GM12878 (cell line): Measurements from ENCODE around the gene PTPRN2. TPM values are rescaled to one million over a fixed set of nuclear protein-coding genes. Genes with fewer than 3 reads are reported as not detected.

Experiments
- ATAC-seq: fragments of 200-7000 bp; cut with Tn5 transposase; 3 replicates; pipeline ENCODE4 v1.9.1; 2020; ENCODE audit warnings: mild to moderate bottlenecking, moderate library complexity
- BruUV-seq: library from RNA; stranded (reverse); fragments of 400-500 nt; replicated peaks from 2 replicates; lab custom pipeline; 2021; lab: Mats Ljungman, UMichigan
- CTCF ChIA-PET: fragments of 300-600 bp; sonication (Branson Sonifier 250); formaldehyde crosslinking; extraction: SDS; loops from one replicate; lab custom pipeline; 2021; ENCODE audit warnings: inconsistent platforms; lab: Yijun Ruan, JAX
- POLR2A ChIA-PET: fragments of 350-600 bp; formaldehyde crosslinking; extraction: SDS; loops from one replicate; lab custom pipeline; 2021; ENCODE audit warnings: inconsistent platforms; lab: Charles Lee
- RAD21 ChIA-PET: fragments of 300-600 bp; sonication (Branson Sonifier 250); formaldehyde crosslinking; loops from one replicate; lab custom pipeline; 2023; ENCODE audit warnings: antibody characterized with exemption; ENCODE audit not compliant: unreplicated experiment; lab: Charles Lee
- SMC1A ChIA-PET: fragments of 300-600 bp; sonication (Branson Sonifier 250); formaldehyde crosslinking; loops from one replicate; lab custom pipeline; 2023; ENCODE audit not compliant: unreplicated experiment, uncharacterized antibody; lab: Charles Lee
- DNase-seq: peaks from one replicate; pipeline ENCODE4 v3.0.0-alpha.2; 2011; ENCODE audit warnings: low read depth, low spot score
- FAIRE-seq: peaks from 3 replicates; lab custom pipeline; 2011; peaks lifted over from hg19 to GRCh38; lab: Jason Lieb, UNC
- H2AFZ ChIP-seq: 2 replicates; pipeline ENCODE4 v1.6.0; 2011; ENCODE audit warnings: low read depth, low read length, control low read depth; ENCODE audit not compliant: control insufficient read depth
- H3K27ac ChIP-seq: 2 replicates; pipeline ENCODE4 v1.5.1; 2011; ENCODE audit warnings: control low read depth; ENCODE audit not compliant: control insufficient read depth, insufficient read depth
- H3K27me3 ChIP-seq, 2 experiments: replicated peaks in 1 of 2; 2 replicates each; pipeline versions ENCODE4 v1.6.0 to v1.6.1; 2011; ENCODE audit warnings: low read length in 1 of 2; ENCODE audit not compliant: control insufficient read depth in 2 of 2, insufficient read depth in 2 of 2
- H3K36me3 ChIP-seq, 2 experiments: 2 replicates each; pipeline ENCODE4 v1.5.1; 2011; ENCODE audit warnings: low read length in 1 of 2; ENCODE audit not compliant: control insufficient read depth in 2 of 2, insufficient read depth in 2 of 2
- H3K4me1 ChIP-seq: 2 replicates; pipeline ENCODE4 v1.6.1; 2011; ENCODE audit warnings: mild to moderate bottlenecking, low read length, moderate library complexity, mixed read lengths; ENCODE audit not compliant: control insufficient read depth, insufficient read depth
- H3K4me2 ChIP-seq: 2 replicates; pipeline ENCODE4 v1.6.0; 2011; ENCODE audit warnings: control low read depth; ENCODE audit not compliant: control insufficient read depth, insufficient read depth
- H3K4me3 ChIP-seq: fragments of 200-600 bp; sonication (generic); 2 replicates; pipeline ENCODE4 v1.5.1; 2016
- H3K79me2 ChIP-seq: 2 replicates; pipeline ENCODE4 v1.6.0; 2011; ENCODE audit warnings: low read length; ENCODE audit not compliant: control insufficient read depth, insufficient read depth
- H3K9ac ChIP-seq: 2 replicates; pipeline ENCODE4 v1.8.0; 2011; ENCODE audit warnings: low read length, control low read depth, mixed read lengths; ENCODE audit not compliant: control insufficient read depth, insufficient read depth
- H3K9me3 ChIP-seq: replicated peaks from 3 replicates; pipeline ENCODE4 v1.5.1; 2011; ENCODE audit warnings: mild to moderate bottlenecking, low read length; ENCODE audit not compliant: control insufficient read depth, insufficient read depth
- H4K20me1 ChIP-seq: 2 replicates; pipeline ENCODE4 v1.6.0; 2011; ENCODE audit not compliant: control insufficient read depth, insufficient read depth
- CREB1 ChIP-seq: IDR thresholded peaks from 2 replicates; pipeline ENCODE4 v1.6.1; 2012; ENCODE audit warnings: low read depth, mild to moderate bottlenecking, inconsistent platforms
- KLF5 ChIP-seq: fragments of 450-650 bp; IDR thresholded peaks from 2 replicates; pipeline ENCODE4 v1.6.1; 2014; ENCODE audit warnings: mild to moderate bottlenecking; ENCODE audit not compliant: partially characterized antibody
- NR2C1 ChIP-seq: fragments of 450-650 bp; IDR thresholded peaks from 2 replicates; pipeline ENCODE4 v1.6.1; 2017; ENCODE audit warnings: antibody characterized with exemption, mild to moderate bottlenecking, moderate library complexity
- POLR2A ChIP-seq: IDR thresholded peaks from 2 replicates; pipeline ENCODE4 v1.6.1; 2011; ENCODE audit warnings: low read depth, mild to moderate bottlenecking, low read length
- RELA ChIP-seq: fragments of 450-650 bp; IDR thresholded peaks from 2 replicates; pipeline ENCODE4 v1.8.0; 2014; ENCODE audit warnings: borderline replicate concordance; ENCODE audit not compliant: partially characterized antibody
- SP1 ChIP-seq: IDR thresholded peaks from one replicate; pipeline ENCODE4 v1.6.1; 2011; ENCODE audit warnings: low read depth, low read length
- WGBS: methylation state at CpG from one replicate; pipeline ENCODE4 v1.1.6; 2016; ENCODE audit warnings: low lambda C conversion rate; ENCODE audit not compliant: insufficient replicate concordance, insufficient coverage; ENCODE audit errors: missing lambda C conversion rate; 5-methylcytosine and 5-hydroxymethylcytosine counted together
- in situ Hi-C: fragments of 300-500 bp; cut with MboI; formaldehyde crosslinking; loops from 9 replicates; pipeline ENCODE4 v1.14.3; 2018; ENCODE audit warnings: mixed read lengths
- intact Hi-C: fragments of 100-400 bp; cut with micrococcal nuclease; formaldehyde crosslinking; loops from one replicate; pipeline ENCODE4 v1.14.2; 2022; ENCODE audit not compliant: unreplicated experiment
- polyA plus RNA-seq, 11 experiments: library from polyadenylated mRNA; depleted of rRNA in 4 of 11; unstranded in 6 of 11; stranded (reverse) in 5 of 11; fragments of >200 nt; fragmentation: Nextera tagmentation in 4 of 11; fragmentation: Illumina TruSeq in 1 of 11; extraction: Ambion mirVana in 4 of 11; extraction: Trizol in 1 of 11; gene quantifications; 1 replicate in 1 of 11; 2 replicates in 10 of 11; pipeline versions ENCODE4 v1.2.1 to v1.2.3, GENCODE V29; 2011 to 2016; ENCODE audit warnings: inconsistent platforms in 2 of 11, missing spikeins in 2 of 11, low read depth in 1 of 11
- total RNA-seq, 4 experiments: library from RNA; depleted of rRNA in 3 of 4; stranded (reverse); fragments of >200 nt in 3 of 4; fragmentation: Illumina TruSeq in 1 of 4; extraction: Trizol in 1 of 4; gene quantifications; 2 replicates each; pipeline versions ENCODE4 v1.2.1 to v1.2.3, GENCODE V29; 2013 to 2021
- TF ChIP-seq, protein P1 (sequence below): IDR thresholded peaks from 2 replicates; pipeline ENCODE4 v1.6.1; 2012; ENCODE audit warnings: improper control_type of control experiment, low read depth, low read length; ENCODE audit not compliant: insufficient replicate concordance
- TF ChIP-seq, protein P2 (sequence below): IDR thresholded peaks from 2 replicates; pipeline ENCODE4 v1.6.1; 2011; ENCODE audit warnings: mild to moderate bottlenecking, low read depth, low read length, moderate library complexity; ENCODE audit not compliant: insufficient replicate concordance
- TF ChIP-seq, protein P3 (sequence below): fragments of 450-650 bp; IDR thresholded peaks from 2 replicates; pipeline ENCODE4 v1.6.1; 2018; ENCODE audit warnings: mild to moderate bottlenecking, low read depth, moderate library complexity; ENCODE audit not compliant: partially characterized antibody
- TF ChIP-seq, protein P4 (sequence below): fragments of 150-350 bp; IDR thresholded peaks from 2 replicates; pipeline ENCODE4 v1.6.1; 2016; ENCODE audit warnings: low read depth, low read length

The PTPRN2 gene
- total and polyA plus RNA-seq, 10 of the 15 experiments (the other 5 are each of a cell fraction or from before 2014, with no cell fraction given), result 5.4 TPM; not detected in 9

DNA sequence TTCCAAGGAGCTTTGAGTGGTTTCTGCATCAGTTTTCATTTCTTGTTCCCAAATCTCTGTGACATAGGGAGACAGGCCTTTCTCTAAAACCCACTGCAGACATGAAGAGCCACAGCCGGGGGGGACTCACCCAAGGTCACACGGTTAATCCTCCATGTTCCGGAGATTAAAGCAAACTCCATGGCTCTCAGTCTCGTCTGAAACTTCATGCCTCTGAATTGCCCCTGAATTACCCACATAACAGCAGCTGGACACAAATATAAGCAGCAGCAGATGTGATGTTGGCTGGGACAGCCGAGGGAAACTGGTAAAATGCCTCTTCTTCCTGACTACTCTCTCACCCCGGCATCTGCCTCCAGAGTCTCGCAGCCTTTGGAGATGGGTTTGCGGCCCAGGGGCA lies 848.6 kb downstream of the PTPRN2 start (continued):
- TF ChIP-seq, protein P1, sequence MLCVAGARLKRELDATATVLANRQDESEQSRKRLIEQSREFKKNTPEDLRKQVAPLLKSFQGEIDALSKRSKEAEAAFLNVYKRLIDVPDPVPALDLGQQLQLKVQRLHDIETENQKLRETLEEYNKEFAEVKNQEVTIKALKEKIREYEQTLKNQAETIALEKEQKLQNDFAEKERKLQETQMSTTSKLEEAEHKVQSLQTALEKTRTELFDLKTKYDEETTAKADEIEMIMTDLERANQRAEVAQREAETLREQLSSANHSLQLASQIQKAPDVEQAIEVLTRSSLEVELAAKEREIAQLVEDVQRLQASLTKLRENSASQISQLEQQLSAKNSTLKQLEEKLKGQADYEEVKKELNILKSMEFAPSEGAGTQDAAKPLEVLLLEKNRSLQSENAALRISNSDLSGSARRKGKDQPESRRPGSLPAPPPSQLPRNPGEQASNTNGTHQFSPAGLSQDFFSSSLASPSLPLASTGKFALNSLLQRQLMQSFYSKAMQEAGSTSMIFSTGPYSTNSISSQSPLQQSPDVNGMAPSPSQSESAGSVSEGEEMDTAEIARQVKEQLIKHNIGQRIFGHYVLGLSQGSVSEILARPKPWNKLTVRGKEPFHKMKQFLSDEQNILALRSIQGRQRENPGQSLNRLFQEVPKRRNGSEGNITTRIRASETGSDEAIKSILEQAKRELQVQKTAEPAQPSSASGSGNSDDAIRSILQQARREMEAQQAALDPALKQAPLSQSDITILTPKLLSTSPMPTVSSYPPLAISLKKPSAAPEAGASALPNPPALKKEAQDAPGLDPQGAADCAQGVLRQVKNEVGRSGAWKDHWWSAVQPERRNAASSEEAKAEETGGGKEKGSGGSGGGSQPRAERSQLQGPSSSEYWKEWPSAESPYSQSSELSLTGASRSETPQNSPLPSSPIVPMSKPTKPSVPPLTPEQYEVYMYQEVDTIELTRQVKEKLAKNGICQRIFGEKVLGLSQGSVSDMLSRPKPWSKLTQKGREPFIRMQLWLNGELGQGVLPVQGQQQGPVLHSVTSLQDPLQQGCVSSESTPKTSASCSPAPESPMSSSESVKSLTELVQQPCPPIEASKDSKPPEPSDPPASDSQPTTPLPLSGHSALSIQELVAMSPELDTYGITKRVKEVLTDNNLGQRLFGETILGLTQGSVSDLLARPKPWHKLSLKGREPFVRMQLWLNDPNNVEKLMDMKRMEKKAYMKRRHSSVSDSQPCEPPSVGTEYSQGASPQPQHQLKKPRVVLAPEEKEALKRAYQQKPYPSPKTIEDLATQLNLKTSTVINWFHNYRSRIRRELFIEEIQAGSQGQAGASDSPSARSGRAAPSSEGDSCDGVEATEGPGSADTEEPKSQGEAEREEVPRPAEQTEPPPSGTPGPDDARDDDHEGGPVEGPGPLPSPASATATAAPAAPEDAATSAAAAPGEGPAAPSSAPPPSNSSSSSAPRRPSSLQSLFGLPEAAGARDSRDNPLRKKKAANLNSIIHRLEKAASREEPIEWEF, result no peak
- TF ChIP-seq CREB1 (no peak), SP1 (no peak), POLR2A (no peak)
- TF ChIP-seq, all 136 proteins: peak for 0

DNA sequence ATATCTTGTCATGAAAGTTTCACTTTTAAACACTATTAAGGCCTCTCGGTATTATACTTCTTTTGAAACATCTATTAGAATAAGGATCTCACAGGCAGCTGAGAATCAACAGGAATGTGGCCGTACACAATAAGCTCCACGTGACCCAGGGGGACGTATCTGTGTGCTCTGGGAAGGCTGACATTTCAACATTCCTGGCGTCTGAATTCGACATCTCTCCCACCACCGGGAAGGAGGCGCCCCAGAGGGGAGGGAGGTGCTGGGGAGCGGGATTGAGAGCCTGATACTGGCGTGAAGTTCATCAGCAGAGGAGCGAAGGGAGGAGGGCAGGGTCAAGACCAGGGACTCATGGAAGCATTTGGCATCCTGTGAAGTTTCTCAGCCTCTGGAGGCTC lies 849.6 kb downstream of the PTPRN2 start:
- RAD21 ChIA-PET, result no interaction called here
- H3K9ac ChIP-seq, result no peak overlapping the region
- no peak for FAIRE-seq
- no peak for DNase-seq
- CTCF ChIA-PET, result no interaction called here
- intact Hi-C loops, result no loop called here
- no peaks in the 10 kb centered on the region for H4K20me1 ChIP-seq
- BruUV-seq, result no TSS peak
- H3K79me2 ChIP-seq, result no peaks in the 10 kb centered on the region
- POLR2A ChIA-PET, result no interaction called here
- no peak overlapping the region for H3K4me3 ChIP-seq
- H3K4me1 ChIP-seq, result no peaks in the 10 kb centered on the region
- no peaks in the 10 kb centered on the region for H3K27me3 ChIP-seq
- WGBS, result 16% methylated on average over 11 of the region's 11 CpGs
- H3K27ac ChIP-seq, result no peak overlapping the region
- no peaks in the 10 kb centered on the region for H3K36me3 ChIP-seq
- in situ Hi-C loops, result no loop called here
- SMC1A ChIA-PET, result no interaction called here
- no peak overlapping the region for H3K4me2 ChIP-seq
- no peak for ATAC-seq
- no peak overlapping the region for H2AFZ ChIP-seq
- no peaks in the 10 kb centered on the region; the same call in 2 of the 3 replicates for H3K9me3 ChIP-seq
- TF ChIP-seq KLF5 (no peak), NR2C1 (no peak), RELA (no peak)
- TF ChIP-seq, protein P2, sequence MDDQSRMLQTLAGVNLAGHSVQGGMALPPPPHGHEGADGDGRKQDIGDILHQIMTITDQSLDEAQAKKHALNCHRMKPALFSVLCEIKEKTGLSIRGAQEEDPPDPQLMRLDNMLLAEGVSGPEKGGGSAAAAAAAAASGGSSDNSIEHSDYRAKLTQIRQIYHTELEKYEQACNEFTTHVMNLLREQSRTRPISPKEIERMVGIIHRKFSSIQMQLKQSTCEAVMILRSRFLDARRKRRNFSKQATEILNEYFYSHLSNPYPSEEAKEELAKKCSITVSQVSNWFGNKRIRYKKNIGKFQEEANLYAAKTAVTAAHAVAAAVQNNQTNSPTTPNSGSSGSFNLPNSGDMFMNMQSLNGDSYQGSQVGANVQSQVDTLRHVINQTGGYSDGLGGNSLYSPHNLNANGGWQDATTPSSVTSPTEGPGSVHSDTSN, result no peak
- TF ChIP-seq, protein P3, sequence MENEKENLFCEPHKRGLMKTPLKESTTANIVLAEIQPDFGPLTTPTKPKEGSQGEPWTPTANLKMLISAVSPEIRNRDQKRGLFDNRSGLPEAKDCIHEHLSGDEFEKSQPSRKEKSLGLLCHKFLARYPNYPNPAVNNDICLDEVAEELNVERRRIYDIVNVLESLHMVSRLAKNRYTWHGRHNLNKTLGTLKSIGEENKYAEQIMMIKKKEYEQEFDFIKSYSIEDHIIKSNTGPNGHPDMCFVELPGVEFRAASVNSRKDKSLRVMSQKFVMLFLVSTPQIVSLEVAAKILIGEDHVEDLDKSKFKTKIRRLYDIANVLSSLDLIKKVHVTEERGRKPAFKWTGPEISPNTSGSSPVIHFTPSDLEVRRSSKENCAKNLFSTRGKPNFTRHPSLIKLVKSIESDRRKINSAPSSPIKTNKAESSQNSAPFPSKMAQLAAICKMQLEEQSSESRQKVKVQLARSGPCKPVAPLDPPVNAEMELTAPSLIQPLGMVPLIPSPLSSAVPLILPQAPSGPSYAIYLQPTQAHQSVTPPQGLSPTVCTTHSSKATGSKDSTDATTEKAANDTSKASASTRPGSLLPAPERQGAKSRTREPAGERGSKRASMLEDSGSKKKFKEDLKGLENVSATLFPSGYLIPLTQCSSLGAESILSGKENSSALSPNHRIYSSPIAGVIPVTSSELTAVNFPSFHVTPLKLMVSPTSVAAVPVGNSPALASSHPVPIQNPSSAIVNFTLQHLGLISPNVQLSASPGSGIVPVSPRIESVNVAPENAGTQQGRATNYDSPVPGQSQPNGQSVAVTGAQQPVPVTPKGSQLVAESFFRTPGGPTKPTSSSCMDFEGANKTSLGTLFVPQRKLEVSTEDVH, result no peak
- TF ChIP-seq, protein P4, sequence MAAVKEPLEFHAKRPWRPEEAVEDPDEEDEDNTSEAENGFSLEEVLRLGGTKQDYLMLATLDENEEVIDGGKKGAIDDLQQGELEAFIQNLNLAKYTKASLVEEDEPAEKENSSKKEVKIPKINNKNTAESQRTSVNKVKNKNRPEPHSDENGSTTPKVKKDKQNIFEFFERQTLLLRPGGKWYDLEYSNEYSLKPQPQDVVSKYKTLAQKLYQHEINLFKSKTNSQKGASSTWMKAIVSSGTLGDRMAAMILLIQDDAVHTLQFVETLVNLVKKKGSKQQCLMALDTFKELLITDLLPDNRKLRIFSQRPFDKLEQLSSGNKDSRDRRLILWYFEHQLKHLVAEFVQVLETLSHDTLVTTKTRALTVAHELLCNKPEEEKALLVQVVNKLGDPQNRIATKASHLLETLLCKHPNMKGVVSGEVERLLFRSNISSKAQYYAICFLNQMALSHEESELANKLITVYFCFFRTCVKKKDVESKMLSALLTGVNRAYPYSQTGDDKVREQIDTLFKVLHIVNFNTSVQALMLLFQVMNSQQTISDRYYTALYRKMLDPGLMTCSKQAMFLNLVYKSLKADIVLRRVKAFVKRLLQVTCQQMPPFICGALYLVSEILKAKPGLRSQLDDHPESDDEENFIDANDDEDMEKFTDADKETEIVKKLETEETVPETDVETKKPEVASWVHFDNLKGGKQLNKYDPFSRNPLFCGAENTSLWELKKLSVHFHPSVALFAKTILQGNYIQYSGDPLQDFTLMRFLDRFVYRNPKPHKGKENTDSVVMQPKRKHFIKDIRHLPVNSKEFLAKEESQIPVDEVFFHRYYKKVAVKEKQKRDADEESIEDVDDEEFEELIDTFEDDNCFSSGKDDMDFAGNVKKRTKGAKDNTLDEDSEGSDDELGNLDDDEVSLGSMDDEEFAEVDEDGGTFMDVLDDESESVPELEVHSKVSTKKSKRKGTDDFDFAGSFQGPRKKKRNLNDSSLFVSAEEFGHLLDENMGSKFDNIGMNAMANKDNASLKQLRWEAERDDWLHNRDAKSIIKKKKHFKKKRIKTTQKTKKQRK, result no peak
